Stimulated activated CD4-positive, alpha-beta T cell treated with anti-CD3 and anti-CD28 coated beads, Interleukin-1b, Interleukin-23, amount 100 ng/mL, for 4 hours (primary cell): ENCODE measurements around the gene NOTUM.

ENCODE experiments used
- DNase-seq, 2 donors: peaks; one replicate each; pipeline ENCODE4 v3.0.0-alpha.2; 2020; ENCODE audit warnings: low read depth in 2 of 2

NOTUM gene

DNA sequence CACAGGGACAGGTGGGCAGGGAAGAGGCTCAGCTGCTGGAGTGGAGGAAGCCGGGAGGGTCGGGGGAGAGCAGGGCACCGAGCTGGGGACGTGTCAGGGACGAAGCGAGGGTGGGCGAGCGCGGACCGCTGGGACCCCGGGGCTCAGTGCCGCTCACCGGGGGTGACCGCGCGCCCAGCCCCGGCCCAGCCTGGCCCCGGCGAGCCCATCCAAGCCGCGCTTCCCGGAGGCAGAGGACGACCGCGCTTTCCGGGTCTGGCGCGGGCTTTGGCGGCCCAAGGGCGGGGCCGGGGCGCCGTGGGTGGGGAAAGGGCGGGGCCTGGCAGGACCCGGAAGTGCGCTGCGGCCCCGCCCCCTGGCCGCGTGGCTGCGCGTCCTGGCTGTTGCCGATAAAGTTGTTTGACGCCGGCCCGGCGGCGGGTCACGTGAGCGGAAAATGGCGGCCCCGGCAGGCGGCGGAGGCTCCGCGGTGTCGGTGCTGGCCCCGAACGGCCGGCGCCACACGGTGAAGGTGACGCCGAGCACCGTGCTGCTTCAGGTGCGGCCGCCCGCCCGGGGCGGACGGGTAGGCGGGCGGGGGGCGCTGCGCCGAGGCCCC is 16.3 kb upstream of the NOTUM start, which contains the start of gene ASPSCR1:
Gene ASPSCR1, plus strand, starts transcription at position 419 of the 598 bp plus-strand sequence. Its CDS starts 18 bp downstream, at position 437.
- DNase-seq, result peak; percentile 90 to 94

GRCh38 chr17:81976332-81977210 is 15.6 kb upstream of the NOTUM start:
- DNase-seq, result peak in 1 of 2 donors; percentile 52

DNA sequence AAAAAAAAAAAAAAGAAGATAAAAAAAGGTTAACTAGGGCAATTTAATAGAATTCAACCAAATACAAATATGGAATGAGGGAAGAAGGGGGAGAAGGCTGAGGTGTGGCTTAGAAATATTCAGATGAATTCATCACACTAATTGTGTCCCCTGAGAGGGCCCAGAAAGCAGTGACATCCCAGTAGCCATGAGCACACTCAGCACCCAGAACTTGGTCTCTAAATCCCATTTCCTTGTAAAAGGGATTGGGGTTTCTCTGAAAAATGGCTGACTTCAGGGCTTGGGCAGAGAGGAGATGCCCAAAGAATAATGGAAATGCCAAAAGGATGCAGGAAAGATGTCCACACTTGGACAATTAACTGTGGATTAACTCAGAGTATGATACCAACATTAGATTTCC is 12.4 kb upstream of the NOTUM start:
- no peak for DNase-seq

GRCh38 chr17:81968850-81969812 is 8.1 kb upstream of the NOTUM start:
- no peak for DNase-seq

GRCh38 chr17:81968396-81968745 is 7.4 kb upstream of the NOTUM start:
- DNase-seq, result no peak

DNA sequence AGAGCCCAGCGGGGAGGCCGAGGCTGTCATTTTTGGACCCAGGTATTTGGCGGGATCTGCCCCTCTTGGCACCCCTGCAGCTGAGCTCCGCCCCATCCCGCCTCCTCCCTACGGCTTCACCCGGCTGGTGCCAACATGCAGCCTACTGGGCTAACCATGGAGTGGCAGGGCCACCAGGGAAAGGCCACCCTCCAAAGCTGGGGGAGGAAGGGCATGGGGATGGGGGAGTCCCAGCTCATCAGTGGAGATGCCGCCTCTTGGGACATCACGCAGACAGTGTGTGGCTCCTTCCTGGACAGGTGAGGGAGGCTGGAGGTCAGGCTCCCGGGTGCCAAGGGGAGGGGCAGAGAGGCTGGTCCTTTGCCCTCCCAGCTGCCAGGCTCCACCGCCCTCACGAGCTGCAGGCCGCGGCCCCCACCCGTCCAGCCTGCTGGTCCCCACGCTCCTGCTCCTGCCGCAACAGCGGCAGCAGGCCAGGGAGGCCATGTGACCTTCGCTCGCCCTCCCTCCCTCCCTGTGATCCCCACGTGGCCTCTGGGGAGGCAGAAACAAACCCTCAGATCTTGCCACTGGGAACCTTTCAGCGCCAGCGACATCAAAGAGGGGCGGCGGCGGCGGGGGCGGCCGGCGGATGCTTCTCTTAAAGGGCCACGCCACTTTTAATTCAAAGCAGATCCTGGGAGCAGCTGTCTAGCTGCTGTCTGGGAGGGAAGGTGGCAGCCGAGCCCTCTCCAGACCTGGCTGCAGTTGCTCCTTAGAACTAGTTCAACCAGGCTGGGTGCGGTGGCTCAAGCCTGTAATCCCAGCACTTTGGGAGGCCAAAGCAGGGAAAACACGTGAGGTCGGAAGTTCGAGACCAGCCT is 6.8 kb upstream of the NOTUM start:
- DNase-seq, result peak; percentile 86 to 87

DNA sequence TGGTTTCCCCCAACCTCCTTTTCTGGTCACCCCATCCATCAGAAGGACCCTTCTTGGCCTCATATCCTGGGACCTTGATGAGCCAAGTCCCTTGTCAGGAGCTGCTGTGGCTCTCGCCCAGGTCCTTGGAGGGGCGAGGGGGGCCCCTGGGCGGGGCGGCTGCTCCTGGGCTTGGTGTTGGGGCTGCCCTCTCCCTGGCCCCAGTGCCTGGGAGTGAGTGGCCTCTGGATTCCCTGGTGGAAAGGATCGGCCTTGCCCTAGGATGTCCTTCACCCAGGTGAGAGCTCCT is 6.2 kb upstream of the NOTUM start:
- DNase-seq, result no peak

DNA sequence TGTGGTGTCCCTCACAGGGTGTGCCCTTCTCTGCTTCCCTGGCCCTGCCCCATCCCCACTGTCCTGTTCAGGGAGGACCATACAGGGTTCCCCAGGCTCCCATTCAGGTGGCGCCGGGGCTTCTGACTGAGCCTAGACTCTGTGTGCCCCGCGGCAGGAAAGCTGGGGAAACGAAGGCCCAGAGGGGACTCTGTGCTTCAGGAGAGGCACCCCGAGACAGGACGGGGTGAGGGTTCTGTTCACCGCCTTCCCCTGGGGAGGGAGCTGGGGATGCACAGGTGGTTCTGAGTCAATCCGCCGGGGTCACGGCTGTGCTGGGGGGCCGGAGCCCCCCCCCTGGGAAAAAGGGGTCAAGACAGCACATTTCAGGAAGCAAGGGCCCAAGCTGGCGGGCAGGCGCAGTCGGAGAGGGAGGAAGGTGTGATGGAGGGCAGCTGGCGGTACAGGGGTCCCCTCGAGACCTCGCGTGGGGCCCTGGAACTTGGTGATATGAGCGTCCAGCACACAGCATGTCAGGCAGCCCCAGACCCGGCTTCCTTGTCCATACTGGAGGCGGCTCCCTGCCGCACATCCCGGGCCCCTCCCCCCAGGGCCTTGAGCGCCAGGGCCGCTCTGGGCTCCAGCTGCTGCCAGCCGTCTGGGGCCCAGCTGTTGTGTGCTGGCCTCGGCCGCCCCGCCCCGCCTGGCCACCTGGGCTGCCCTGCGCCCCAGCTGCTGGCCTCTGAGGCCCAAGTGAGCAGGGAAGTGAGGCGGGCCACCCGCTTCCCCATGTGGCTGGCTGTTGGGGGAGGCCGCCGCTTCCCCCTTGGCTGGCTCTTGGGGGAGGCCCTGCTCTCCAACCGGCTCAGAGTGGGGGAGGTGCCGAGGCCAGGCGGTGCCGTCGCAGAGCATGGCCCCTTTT is 5.6 kb upstream of the NOTUM start:
- no peak for DNase-seq

GRCh38 chr17:81964081-81964849 is 3.3 kb upstream of the NOTUM start:
- DNase-seq, result no peak

DNA sequence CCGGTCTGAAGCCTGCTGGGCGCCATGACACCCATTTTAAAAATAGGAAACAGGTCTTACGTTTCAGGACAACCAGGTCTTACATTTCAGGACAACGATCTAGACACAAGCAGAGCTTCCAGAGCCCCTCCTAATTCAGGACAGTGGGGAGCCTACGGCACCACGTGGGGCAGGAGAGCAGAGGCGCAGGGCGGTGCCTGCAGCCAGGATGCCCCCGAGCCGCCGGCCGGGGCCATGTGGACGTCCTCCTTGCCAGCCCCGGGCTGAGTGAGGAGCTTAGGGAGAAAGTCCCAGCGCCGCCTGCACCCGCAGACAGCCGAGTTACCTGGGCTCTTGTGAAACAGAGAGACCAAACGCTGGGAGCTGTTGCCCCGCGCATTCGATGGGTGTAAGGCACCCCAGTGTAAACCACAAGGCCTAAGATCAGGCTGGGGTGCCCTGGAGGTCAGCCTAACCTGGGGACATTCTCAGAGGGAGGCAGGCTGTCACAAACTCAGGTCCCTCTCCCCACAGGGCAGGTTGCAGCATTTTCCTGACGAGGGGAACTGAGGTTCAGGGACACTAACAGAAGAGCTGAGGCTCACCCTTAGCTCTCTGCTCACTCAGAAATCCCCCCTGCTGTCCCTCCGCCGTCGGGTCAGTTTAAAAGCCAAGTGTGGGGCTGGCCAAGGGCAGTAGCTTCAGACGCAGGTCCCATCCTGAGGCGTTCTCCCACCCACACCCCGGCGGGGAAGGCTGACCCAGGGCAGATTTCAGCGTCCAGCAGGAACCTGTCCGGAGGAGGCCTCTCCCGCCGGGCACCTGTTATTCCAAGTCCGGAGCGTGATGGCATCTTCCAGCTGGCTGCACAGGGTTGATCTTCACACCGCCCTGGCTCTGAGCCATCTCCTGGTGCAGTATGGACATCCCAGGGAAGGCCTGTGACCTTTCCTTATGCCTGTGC is 1.8 kb upstream of the NOTUM start:
- DNase-seq, result no peak

- DNase-seq, result no peak
These were observed 823 bp upstream of the NOTUM start for GRCh38 chr17:81961521-81962498.

- DNase-seq, result no peak
These were observed 643 bp downstream of the NOTUM start for GRCh38 chr17:81960130-81960958.

DNA sequence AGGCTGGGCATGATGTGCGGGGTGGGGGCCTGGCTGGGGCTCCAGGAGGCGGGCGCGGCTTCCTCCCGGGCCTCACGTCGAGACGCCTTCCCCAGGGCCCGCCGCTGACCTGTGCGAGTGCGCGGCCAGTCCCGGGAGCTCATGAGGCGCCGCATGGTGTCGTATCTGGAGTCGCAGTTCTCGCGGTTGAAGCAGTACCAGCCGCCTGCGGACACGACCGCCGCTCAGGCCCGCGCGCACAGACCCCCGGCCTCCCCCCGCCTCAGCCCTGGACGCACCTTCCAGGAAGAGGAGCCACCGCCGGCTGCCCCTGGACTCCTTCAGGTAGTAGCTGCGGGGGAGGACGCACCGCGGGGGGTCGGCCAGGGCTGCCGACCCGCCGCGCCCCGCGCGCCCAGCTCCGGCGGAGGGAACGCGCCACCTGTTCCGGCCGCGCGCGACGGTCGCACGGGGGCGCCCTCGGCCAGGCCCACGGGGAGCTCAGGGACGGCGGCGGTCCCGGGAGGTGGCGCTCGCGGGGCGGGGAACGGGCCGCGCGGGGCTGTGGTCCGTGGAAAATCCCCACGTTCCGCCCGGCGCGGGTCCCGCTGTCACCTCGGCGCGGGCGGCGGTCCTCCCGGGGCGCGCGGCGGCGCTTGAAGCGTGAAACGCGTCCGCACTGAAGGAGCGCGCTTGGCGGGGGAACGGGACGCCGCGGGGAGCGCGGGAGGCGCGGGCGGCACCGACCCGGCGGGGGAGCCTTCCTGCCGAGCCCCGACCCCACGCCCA is 1.4 kb downstream of the NOTUM start:
- DNase-seq, result peak; percentile 82 to 85

- no peak for DNase-seq
These were observed 2.2 kb downstream of the NOTUM start for GRCh38 chr17:81958633-81959342.
